Lower leg skin (tissue), 4 donors: ENCODE results near the gene EPHA1. TPM values are rescaled to one million over a fixed set of nuclear protein-coding genes. Genes with fewer than 3 reads are reported as not detected.
"Not testable (repeated sequence)": the region's sequence is repeated elsewhere in the genome, so short reads cannot be mapped to it uniquely, and the experiment has no call there.

ENCODE experiments used
- DNase-seq, 2 donors: peaks; one replicate each; pipeline ENCODE4 v3.0.0-alpha.2; 2019; ENCODE audit warnings: low spot score in 2 of 2
- H3K4me3 ChIP-seq: fragments of 200-600 bp; sonication (generic); 2 replicates; pipeline ENCODE4 v1.5.1; 2017; ENCODE audit warnings: mild to moderate bottlenecking, low read depth; ENCODE audit not compliant: poor library complexity, severe bottlenecking
- POLR2A ChIP-seq, 2 donors: fragments of 450-650 bp; IDR thresholded peaks; one replicate each; pipeline ENCODE4 v1.6.1; 2016 to 2017; ENCODE audit warnings: antibody characterized with exemption in 2 of 2, mild to moderate bottlenecking in 1 of 2, moderate library complexity in 1 of 2
- WGBS, 2 donors: methylation state at CpG; one replicate each; pipeline ENCODE4 v1.1.5; 2018; 5-methylcytosine and 5-hydroxymethylcytosine counted together
- intact Hi-C: fragments of 100-400 bp; cut with DNase I; formaldehyde crosslinking; loops from one replicate; pipeline ENCODE4 v1.15.0; 2023; ENCODE audit warnings: low total_unique reads
- total RNA-seq, 4 donors: library from RNA; depleted of rRNA; stranded (reverse); fragments of >200 nt; gene quantifications; one replicate each; pipeline ENCODE4 v1.1.0, GENCODE V29; 2016
- TF ChIP-seq, protein P1 (sequence below), 3 donors: fragments of 450-650 bp; IDR thresholded peaks; one replicate each; pipeline ENCODE4 v1.5.1; 2016; ENCODE audit warnings: antibody characterized with exemption in 3 of 3, mild to moderate bottlenecking in 3 of 3, moderate library complexity in 2 of 3

EPHA1 gene
- total RNA-seq, 4 donors from 2014 or later, result 51.7 to 94.5 (median 64.2) TPM

DNA sequence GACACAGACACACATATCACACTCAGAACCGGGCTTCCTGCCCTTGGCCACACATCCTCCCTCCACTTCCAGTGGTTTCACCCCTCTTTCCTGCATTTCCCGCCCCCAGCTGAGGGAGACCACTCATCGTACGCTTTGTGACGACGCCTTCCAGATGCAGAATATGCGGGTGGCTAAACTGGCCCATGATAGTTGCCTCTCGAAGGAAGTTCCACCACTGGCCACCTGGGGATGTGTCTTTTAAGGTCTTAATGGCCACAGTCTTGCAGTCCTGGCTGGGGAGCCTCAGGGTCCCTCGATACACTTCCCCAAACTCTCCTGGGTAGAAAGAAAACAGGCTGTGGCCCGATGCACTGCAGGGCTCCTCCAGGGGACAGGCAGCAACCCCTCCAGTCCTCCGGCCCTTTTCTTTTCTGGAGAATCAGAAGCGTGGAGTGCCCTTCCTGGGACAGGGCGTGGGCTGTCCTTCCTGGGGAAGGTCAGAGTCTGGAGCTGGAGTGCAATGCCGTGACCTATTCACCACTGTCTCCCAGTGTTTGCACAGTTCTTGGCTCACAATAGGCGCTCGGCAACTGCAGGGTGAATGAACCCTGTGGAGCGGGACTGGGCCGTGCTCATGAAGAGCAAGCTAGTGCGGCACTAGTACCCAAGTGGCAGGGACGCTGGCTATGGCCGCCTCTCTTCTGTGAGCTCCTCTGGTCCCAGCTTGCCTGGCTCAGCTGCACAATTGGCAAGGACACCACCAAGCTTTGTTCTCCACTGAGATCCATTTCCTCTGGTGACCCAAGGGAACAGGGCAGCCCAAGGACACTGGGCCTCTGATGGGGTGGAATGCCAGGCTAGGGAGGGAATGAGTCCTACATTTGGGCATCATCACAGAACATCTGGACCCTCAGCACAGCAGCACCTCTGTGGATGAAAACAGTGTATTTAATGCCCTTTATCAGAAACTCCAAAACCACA is 13.2 kb downstream of the EPHA1 start:
- intact Hi-C loops, result no loop called here
- H3K4me3 ChIP-seq, result no peak overlapping the region
- TF ChIP-seq, protein P1, sequence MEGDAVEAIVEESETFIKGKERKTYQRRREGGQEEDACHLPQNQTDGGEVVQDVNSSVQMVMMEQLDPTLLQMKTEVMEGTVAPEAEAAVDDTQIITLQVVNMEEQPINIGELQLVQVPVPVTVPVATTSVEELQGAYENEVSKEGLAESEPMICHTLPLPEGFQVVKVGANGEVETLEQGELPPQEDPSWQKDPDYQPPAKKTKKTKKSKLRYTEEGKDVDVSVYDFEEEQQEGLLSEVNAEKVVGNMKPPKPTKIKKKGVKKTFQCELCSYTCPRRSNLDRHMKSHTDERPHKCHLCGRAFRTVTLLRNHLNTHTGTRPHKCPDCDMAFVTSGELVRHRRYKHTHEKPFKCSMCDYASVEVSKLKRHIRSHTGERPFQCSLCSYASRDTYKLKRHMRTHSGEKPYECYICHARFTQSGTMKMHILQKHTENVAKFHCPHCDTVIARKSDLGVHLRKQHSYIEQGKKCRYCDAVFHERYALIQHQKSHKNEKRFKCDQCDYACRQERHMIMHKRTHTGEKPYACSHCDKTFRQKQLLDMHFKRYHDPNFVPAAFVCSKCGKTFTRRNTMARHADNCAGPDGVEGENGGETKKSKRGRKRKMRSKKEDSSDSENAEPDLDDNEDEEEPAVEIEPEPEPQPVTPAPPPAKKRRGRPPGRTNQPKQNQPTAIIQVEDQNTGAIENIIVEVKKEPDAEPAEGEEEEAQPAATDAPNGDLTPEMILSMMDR (IDR thresholded peaks at IDR 0.05), result no peak
- no peak for TF ChIP-seq POLR2A (IDR thresholded peaks at IDR 0.05)
- DNase-seq, result peak in 1 of 2 donors; percentile 83
- WGBS, 2 donors, result 77 to 80% methylated on average over 20 to 21 of the region's 21 CpGs

DNA sequence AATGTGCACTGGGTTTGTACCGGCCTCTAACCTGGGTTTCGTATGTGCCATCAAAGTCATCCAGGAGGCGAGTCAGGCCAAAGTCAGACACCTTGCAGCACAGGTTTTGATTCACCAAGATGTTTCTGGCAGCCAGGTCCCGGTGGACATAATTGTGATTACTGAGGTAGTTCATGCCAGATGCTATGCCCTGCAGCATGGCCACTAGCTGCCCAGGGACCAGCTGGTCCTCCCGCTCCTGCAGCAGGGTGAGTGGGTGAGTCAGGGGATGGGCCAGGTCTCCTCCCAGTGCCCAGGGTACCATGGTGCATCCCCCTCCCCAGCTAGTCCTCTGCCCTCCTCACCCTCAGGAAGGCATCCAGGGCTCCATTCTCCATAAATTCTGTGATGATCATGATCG is 13.9 kb downstream of the EPHA1 start:
- TF ChIP-seq, protein P1 (IDR thresholded peaks at IDR 0.05), result no peak
- no peak for TF ChIP-seq POLR2A (IDR thresholded peaks at IDR 0.05)
- peak in 1 of 2 donors; percentile 82 for DNase-seq
- intact Hi-C loops, result no loop called here
- 77 to 87% methylated on average over 6 of the region's 6 CpGs for WGBS, 2 donors
- no peak overlapping the region for H3K4me3 ChIP-seq

DNA sequence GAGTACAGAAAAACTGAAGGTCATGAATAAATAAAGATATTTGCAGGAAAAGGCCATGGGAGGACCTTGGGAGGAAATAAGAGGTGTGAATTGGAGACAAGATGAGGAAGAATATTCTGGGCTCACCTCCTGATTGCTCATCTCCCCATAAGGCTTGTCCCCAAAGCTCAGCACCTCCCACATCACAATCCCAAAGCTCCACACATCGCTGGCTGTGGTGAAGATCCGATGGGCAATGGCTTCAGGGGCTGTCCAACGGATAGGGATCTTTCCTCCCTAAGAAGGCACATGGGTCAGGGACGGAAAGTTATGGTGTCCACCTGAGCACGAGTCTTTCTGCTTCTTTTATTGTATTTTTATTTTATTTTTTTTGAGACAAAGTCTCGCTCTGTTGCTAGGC is 14.6 kb downstream of the EPHA1 start:
- no peak overlapping the region for H3K4me3 ChIP-seq
- 92% methylated on average over 6 of the region's 6 CpGs for WGBS, 2 donors
- DNase-seq, result no peak
- no peak for TF ChIP-seq POLR2A (IDR thresholded peaks at IDR 0.05)
- TF ChIP-seq, protein P1 (IDR thresholded peaks at IDR 0.05), result no peak
- intact Hi-C loops, result no loop called here

DNA sequence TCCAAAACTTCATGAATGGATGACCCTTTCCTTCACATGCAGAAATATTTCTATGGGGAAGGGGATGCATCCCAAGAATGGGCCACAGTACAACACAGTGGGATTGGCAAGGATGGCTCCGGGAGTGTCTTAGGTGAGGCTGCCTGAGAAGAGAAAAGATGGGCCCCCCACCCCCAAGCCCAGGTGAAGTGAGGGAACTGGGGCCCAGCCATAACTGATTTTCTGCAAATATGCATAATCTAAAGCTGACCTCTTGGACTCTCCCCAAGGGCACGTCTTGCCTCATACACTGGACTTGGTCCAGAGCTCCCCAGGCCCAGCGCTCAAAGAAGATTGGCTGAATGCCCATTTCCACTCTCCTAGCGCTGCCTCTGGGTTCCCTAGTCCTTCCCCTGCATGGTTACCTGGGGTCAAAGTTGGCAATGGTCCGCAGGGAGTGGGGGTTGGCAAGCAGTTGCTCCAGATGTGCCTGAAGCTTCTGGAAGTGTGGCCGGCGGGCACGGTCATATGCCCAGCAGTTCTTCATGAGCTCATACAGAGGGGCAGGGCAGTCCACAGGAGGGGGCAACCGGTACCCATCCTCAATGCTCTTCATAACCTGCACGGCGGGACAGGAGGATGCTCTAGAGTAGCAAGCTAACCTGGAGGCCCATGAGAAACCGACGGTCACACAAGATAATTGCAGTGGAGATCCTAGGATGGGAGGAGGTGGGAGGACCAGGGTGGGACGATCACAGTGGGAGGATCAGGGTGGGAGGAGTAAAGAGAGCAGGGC is 15.2 kb downstream of the EPHA1 start:
- H3K4me3 ChIP-seq, result no peak overlapping the region
- intact Hi-C loops, result no loop called here
- 87% methylated on average over 13 to 14 of the region's 14 CpGs for WGBS, 2 donors
- TF ChIP-seq, protein P1 (IDR thresholded peaks at IDR 0.05), result no peak
- TF ChIP-seq POLR2A (IDR thresholded peaks at IDR 0.05), result no peak
- peak in 1 of 2 donors; percentile 86 for DNase-seq

DNA sequence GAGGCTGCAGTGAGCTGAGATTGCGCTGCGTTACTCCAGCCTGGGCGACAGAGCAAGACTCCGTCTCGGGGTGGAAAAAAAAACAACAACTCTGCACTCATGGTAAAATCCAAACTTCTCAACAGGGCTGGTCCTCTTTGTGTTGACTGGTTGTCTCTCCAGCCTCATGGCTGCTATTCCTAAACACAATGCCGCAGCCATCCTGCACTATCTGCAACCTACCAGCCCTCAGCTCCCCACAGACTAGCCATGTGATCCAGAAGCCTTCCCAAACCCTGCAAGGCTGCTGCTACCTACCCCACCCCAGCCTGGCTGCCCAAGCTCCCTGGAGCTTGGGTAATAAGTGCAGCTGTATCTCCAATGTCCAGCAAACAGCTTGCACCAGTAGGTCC is 15.8 kb downstream of the EPHA1 start:
- peak in 1 of 2 donors; percentile 82 for DNase-seq
- TF ChIP-seq, protein P1 (IDR thresholded peaks at IDR 0.05), result no peak
- no peak for TF ChIP-seq POLR2A (IDR thresholded peaks at IDR 0.05)
- H3K4me3 ChIP-seq, result no peak overlapping the region
- WGBS, 2 donors, result 98 to 100% methylated on average over 6 of the region's 6 CpGs
- intact Hi-C loops, result no loop called here

DNA sequence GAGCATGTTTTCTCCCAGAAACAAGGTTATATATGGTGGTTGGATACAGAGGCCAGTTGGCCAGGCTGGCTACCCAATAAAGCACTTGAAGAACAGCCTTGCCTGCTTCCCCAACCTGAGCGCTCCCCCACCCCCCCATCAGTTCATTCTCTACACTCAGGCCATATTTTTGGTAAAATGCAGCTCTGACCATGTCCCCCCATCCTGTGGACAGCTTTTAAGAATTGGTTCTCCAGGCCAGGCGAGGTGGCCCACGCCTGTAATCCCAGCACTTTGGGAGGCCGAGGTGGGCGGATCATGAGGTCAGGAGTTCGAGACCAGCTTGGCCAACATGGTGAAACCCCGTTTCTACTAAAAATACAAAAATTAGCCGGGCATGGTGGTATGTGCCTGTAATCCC is 16.2 kb downstream of the EPHA1 start:
- 94% methylated on average over 8 of the region's 8 CpGs for WGBS, 2 donors
- H3K4me3 ChIP-seq, intact Hi-C loops: not testable (repeated sequence)
- DNase-seq, result peak in 1 of 2 donors; percentile 74
